GF-D8 (cell line): ENCODE measurements around the gene CRISPLD2.

Experiments
- DNase-seq: peaks from one replicate; lab custom pipeline; 2025; lab: John Stamatoyannopoulos, UW

The CRISPLD2 gene

DNA sequence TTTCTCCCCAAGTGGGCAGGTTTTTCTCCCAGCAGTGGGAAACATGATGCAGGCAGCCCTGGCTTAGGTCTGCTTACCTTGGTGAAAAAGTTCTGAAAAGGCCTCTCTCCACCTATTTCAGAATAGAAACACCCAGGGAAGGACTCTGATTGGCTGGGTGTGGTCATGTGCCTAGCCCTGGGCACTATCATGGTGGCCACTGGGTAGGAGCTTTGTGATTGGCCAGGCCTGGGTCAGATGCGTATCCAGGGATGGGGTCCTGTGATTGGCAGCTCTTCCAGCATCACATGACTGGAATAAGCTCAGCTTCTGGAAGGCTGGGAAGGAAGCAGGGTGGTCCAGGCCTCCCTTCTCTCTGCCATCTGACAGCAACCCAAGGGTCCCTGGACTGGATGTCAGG lies 138.0 kb downstream of the CRISPLD2 start:
- no peak for DNase-seq
